Epithelial cell of esophagus (primary cell): Measurements from ENCODE around the gene PHLDA1.
A peak's percentile ranks its signal among the peaks of the same experiment; 100 is the strongest.
"Not testable (repeated sequence)": the region's sequence is repeated elsewhere in the genome, so short reads cannot be mapped to it uniquely, and the experiment has no call there.

ENCODE experiments used
- DNase-seq: peaks from one replicate; pipeline ENCODE4 v3.0.0; 2010; ENCODE audit warnings: low read depth
- H3K4me3 ChIP-seq: 2 replicates; pipeline ENCODE4 v1.5.1; 2011; ENCODE audit warnings: mild to moderate bottlenecking, low read length, control low read depth
- TF ChIP-seq, protein P1 (sequence below): IDR thresholded peaks from 2 replicates; pipeline ENCODE4 v1.5.1; 2011; ENCODE audit warnings: low read depth, mild to moderate bottlenecking, low read length, control low read depth, inconsistent platforms; ENCODE audit not compliant: insufficient read depth; ENCODE audit errors: missing control alignments

PHLDA1 gene

GRCh38 chr12:75985566-75985965 lies 46.0 kb downstream of the PHLDA1 start:
- no peak overlapping the region for H3K4me3 ChIP-seq
- TF ChIP-seq, protein P1, sequence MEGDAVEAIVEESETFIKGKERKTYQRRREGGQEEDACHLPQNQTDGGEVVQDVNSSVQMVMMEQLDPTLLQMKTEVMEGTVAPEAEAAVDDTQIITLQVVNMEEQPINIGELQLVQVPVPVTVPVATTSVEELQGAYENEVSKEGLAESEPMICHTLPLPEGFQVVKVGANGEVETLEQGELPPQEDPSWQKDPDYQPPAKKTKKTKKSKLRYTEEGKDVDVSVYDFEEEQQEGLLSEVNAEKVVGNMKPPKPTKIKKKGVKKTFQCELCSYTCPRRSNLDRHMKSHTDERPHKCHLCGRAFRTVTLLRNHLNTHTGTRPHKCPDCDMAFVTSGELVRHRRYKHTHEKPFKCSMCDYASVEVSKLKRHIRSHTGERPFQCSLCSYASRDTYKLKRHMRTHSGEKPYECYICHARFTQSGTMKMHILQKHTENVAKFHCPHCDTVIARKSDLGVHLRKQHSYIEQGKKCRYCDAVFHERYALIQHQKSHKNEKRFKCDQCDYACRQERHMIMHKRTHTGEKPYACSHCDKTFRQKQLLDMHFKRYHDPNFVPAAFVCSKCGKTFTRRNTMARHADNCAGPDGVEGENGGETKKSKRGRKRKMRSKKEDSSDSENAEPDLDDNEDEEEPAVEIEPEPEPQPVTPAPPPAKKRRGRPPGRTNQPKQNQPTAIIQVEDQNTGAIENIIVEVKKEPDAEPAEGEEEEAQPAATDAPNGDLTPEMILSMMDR, result no peak
- no peak for DNase-seq

GRCh38 chr12:75984577-75985182 lies 46.9 kb downstream of the PHLDA1 start:
- TF ChIP-seq, protein P1, result no peak
- no peak for DNase-seq
- no peak overlapping the region for H3K4me3 ChIP-seq

GRCh38 chr12:75983851-75984250 lies 47.7 kb downstream of the PHLDA1 start:
- DNase-seq, H3K4me3 ChIP-seq: not testable (repeated sequence)

GRCh38 chr12:75982979-75983660 lies 48.5 kb downstream of the PHLDA1 start:
- H3K4me3 ChIP-seq, result no peak overlapping the region
- no peak for DNase-seq
- TF ChIP-seq, protein P1, result no peak

DNA sequence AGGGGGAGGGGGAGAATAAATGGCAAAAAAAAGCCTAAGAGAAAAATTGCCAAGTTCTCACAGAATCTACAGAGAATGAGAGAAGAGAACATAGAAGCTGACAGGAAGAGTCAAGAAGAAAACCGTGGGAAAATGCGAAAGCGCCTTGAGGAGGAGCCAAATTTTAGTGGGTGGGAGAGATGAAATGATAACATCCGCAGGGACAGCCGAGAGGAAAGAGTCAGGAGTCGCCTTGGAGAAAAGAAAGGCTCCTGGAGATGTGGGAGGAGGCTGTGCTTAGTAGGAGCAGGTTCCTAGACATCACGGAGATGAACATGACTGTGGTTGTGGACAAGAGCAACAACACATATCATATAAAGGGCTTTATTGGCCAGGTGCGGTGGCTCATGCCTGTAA lies 49.4 kb downstream of the PHLDA1 start:
- TF ChIP-seq, protein P1, result no peak
- H3K4me3 ChIP-seq, result no peak overlapping the region
- no peak for DNase-seq

DNA sequence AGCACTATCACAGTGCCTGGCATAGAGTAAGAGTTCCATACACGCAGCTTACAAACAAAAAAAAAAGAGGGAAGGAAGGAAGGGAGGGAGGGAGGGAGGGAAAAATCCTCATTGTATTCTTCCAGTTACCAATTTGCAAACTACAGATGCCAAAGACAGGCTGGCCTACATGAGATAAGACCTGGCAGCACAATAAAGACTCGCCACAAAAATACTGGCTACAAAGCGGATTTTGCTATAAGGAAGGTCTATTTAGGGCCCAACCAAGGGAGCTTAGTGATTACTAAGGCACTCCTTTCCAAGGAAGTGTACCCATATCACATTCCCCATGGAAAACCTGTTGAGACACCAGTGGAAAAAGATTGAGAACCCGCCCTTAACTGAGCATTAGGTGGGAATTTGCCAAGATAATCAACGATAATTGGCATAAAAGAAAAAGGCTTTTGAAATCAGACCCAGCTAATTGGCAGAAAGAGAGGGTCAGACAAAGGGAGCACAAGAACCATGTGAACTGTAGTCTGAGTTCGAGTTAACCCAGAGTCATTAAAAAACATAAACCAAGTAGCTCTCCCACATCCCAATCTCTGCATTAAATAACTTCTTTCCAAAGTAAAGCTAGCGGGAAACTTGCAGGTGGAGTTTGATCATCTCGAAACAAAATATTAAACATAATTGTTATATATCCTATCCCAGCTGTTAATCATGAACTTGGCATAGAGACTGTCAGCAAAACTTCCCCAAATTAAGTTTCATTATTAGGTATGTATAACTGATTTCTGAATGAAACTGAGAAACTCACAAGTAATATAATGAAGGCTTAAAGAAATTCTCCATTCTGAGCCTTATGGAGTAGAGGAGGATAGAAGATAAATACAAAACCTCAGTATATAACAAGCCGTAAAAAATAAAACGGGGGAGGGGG lies 50.1 kb downstream of the PHLDA1 start:
- no peak overlapping the region for H3K4me3 ChIP-seq
- DNase-seq, result no peak
- TF ChIP-seq, protein P1, result no peak

DNA sequence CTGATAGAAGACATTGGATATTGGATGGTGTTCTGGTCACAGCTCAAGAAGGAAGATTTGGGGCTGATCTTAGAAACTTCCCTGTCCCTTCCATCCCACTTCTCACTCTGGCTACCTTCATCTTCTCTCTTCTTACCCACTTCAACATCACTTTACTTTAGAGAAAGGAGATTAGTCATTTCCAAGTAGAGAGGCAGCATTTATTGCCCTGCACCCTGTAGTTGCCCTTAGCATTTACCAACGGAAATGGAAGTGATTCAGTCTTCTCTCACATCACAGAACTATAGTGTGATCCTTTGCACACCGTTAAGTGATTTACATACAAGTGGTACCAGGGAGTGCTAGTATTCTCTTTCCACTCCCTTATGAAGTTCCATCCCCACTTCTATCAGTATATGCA lies 52.4 kb downstream of the PHLDA1 start:
- DNase-seq, result peak; percentile 80
- TF ChIP-seq, protein P1, result no peak
- no peak overlapping the region for H3K4me3 ChIP-seq
